Neural crest cell (in vitro differentiated cells): ENCODE results near the gene ASAP3. TPM values are rescaled to one million over a fixed set of nuclear protein-coding genes. Genes with fewer than 3 reads are reported as not detected.

Experiments used
- DNase-seq: peaks from one replicate; pipeline ENCODE4 v3.0.0; 2021; ENCODE audit warnings: low read depth, mixed read lengths, low spot score
- H3K27ac Mint-ChIP-seq: one replicate; pipeline ENCODE4 v1.8.0; 2021; ENCODE audit warnings: mild to moderate bottlenecking, mixed read lengths; ENCODE audit not compliant: unreplicated experiment
- H3K27me3 Mint-ChIP-seq: 2 replicates; pipeline ENCODE4 v1.8.0; 2021; ENCODE audit warnings: low read depth, mild to moderate bottlenecking, mixed read lengths
- H3K36me3 Mint-ChIP-seq: 2 replicates; pipeline ENCODE4 v1.8.0; 2021; ENCODE audit warnings: low read depth, mild to moderate bottlenecking, mixed read lengths
- H3K4me1 Mint-ChIP-seq: 2 replicates; pipeline ENCODE4 v1.8.0; 2021; ENCODE audit warnings: mixed read lengths
- H3K4me3 Mint-ChIP-seq: one replicate; pipeline ENCODE4 v1.8.0; 2021; ENCODE audit warnings: mild to moderate bottlenecking, mixed read lengths
- H3K9me3 Mint-ChIP-seq: 2 replicates; pipeline ENCODE4 v1.8.0; 2021; ENCODE audit warnings: mixed read lengths
- total RNA-seq: library from RNA; stranded (reverse); gene quantifications from 2 replicates; pipeline ENCODE4 v1.2.1, GENCODE V29; 2021
- TF ChIP-seq, protein P1 (sequence below): fragments of 200-600 bp; sonication (generic); conservative IDR thresholded peaks from 2 replicates; pipeline ENCODE4 v1.5.0; 2021; ENCODE audit warnings: antibody characterized with exemption, mild to moderate bottlenecking

Gene ASAP3
- total RNA-seq, 1 donor from 2014 or later = 45.8 TPM

DNA sequence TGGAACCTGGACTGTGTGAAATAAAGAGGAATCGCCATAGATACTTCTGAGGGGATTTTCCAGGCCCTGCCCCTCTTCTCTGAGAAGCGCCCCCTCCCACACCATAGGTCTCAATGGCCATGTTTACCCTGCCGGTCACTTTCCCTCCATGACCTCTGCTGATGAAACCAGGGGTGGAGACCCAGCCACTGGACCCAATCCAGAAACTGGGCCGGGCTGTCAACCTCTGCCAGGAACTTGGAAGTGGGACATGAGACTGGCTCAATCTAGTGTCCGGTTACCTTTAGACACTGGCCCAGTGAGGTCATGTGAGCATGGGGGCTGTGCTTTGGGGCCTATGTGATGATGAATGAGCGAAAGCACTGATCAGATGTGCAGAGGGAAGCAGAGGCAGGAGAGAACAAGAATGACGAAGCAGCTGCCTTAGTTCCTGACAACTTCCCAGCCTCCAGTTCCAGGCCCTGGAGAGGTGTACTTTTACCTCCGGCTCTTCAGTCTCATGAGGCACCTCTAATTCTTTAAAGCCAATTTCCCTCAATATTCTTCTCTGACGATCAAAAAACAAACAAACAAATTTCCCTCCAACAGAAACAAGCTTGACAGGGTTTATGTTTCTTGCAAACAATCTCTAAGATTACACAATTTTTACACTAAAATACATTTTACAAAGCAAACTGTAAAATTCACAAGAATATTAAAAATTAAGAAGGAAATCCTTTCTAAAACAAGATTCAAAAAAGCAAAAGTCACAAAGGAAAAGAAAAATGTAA lies 4.9 kb downstream of the ASAP3 start:
- peaks cover 2% of the 10 kb centered on the region for H3K27me3 Mint-ChIP-seq
- no peak overlapping the region for H3K27ac Mint-ChIP-seq
- DNase-seq = no peak
- TF ChIP-seq, protein P1, sequence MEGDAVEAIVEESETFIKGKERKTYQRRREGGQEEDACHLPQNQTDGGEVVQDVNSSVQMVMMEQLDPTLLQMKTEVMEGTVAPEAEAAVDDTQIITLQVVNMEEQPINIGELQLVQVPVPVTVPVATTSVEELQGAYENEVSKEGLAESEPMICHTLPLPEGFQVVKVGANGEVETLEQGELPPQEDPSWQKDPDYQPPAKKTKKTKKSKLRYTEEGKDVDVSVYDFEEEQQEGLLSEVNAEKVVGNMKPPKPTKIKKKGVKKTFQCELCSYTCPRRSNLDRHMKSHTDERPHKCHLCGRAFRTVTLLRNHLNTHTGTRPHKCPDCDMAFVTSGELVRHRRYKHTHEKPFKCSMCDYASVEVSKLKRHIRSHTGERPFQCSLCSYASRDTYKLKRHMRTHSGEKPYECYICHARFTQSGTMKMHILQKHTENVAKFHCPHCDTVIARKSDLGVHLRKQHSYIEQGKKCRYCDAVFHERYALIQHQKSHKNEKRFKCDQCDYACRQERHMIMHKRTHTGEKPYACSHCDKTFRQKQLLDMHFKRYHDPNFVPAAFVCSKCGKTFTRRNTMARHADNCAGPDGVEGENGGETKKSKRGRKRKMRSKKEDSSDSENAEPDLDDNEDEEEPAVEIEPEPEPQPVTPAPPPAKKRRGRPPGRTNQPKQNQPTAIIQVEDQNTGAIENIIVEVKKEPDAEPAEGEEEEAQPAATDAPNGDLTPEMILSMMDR = no peak
- no peaks in the 10 kb centered on the region for H3K9me3 Mint-ChIP-seq
- peaks cover 39% of the 10 kb centered on the region for H3K4me1 Mint-ChIP-seq
- H3K36me3 Mint-ChIP-seq = no peaks in the 10 kb centered on the region
- no peak overlapping the region for H3K4me3 Mint-ChIP-seq

DNA sequence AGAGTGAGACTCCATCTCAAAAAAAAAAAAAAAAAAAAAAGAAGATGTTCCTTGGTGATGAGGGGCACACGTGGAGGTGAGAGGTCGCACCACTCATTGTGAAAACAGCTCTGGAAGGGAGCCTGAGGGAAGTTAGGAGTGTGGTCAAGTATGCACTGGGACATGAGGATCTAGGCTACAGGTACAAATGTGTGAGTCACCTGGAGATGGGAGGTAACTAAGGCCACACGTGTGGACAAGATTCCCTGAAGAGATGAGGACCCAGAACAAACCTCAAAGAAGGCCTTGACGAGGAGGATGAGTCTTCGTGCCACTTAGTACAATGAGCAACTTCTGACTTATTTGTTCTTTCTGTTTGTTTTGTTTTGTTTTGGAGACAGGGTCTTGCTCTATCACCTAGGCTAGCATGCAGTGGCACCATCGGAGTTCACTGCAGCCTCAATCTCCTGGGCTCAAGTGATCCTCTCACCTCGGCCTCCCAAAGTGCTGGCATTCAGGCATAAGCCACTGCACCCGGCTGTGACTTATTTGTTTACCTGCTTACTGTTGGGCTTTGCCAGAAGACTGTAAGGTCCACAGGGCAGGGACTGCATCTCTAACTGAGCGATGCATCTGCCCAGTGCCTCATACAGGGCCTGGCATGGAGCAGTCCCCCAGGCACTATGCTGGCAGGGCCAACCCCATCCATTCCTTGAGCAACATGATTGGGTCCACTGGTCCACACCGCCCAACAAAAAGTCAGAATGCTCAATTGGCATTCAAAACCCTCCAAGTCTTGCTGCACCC lies 6.4 kb downstream of the ASAP3 start:
- H3K4me1 Mint-ChIP-seq = peaks cover 31% of the 10 kb centered on the region
- DNase-seq = no peak
- H3K27ac Mint-ChIP-seq = peak overlapping the region; percentile 81
- no peaks in the 10 kb centered on the region for H3K9me3 Mint-ChIP-seq
- TF ChIP-seq, protein P1 = no peak
- H3K4me3 Mint-ChIP-seq = no peak overlapping the region
- H3K27me3 Mint-ChIP-seq = no peaks in the 10 kb centered on the region
- H3K36me3 Mint-ChIP-seq = no peaks in the 10 kb centered on the region

DNA sequence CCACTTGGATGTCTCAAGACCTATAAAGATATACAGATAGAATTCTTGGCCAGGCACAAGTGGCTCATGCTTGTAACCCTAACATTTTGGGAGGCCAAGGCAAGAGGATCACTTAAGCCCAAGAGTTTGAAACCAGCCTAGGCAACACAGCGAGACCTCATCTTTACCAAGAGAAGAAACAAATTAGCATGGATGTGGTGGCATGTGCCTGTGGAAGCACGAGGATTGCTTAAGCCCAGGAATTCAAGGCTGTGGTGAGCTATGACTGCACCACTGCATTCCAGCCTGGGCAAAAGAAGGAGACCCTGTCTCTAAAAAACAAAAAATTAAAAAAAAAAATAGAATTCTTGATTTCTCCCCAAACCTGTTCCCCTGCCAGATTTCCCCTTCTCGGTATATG lies 8.3 kb downstream of the ASAP3 start:
- no peaks in the 10 kb centered on the region for H3K36me3 Mint-ChIP-seq
- H3K27me3 Mint-ChIP-seq = no peaks in the 10 kb centered on the region
- H3K27ac Mint-ChIP-seq = no peak overlapping the region
- H3K4me3 Mint-ChIP-seq = no peak overlapping the region
- H3K4me1 Mint-ChIP-seq = peaks cover 18% of the 10 kb centered on the region
- no peak for DNase-seq
- H3K9me3 Mint-ChIP-seq = no peaks in the 10 kb centered on the region
- TF ChIP-seq, protein P1 = no peak

DNA sequence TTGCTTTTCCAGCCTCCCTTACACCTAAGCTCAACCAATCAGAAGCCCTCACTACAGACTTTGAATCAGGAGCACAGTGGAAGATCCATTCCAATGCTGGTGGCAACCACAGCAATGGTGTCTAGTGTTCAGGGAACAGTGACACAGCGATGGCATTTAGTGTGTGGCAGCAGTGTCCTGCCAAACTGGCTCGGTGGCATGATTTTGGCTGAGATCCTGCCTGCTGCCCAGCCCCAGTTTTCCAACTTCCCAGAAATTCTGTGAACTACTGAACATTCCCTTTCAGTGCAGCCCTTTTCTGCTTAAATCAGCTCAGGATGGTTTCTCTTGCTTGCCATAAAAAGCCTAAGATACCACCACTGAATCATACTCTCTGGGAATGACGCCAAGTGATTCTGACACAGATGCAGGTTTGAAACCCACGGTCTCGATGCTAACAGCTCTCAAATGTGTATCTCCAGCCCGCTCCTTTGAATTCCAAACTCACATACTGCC lies 8.8 kb downstream of the ASAP3 start:
- Mint-ChIP-seq H3K27me3 (no peaks in the 10 kb centered on the region), H3K27ac (no peak overlapping the region), H3K4me1 (peaks cover 13% of the 10 kb centered on the region), H3K36me3 (no peaks in the 10 kb centered on the region), H3K9me3 (no peaks in the 10 kb centered on the region), H3K4me3 (no peak overlapping the region)
- TF ChIP-seq, protein P1 = no peak
- DNase-seq = no peak

DNA sequence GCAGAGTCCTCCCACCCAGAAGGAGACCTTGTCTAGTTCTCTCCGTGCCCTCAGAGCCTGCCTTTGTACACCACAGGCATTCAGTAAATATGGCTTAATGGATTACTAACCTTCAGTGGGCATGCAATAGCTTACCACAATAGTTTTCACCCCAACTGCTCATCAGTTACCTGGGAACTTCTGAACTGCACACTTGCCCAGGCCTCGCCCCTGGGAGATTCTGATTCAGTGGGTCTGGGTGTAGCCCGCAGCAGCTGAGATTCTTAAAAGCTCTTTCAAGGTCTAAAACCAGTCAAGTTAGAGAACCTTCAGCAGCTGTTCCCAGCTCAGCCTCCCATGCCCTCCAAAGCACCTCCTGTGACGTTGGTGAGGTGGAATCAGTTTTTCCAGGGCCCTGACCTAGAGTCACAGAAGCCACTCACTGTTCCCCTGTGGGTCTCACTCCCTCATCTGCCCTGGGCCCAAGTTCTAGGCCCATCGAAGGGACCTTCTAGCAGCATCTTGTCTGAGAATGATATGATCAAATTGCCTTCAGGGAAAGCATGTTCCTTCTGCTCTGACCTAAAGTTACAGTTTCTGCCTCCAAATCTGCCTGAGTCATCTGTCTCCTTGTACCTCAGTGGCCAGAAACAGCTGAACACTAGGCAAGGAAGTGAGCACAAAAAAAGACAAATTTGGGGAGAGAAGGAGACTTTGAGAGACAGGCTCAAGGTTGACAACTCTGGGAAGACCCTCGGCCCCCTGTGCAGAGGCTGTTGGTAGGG lies 10.8 kb downstream of the ASAP3 start:
- no peak overlapping the region for H3K27ac Mint-ChIP-seq
- TF ChIP-seq, protein P1 = no peak
- no peaks in the 10 kb centered on the region for H3K9me3 Mint-ChIP-seq
- H3K4me1 Mint-ChIP-seq = peaks cover 5% of the 10 kb centered on the region
- no peak for DNase-seq
- no peak overlapping the region for H3K4me3 Mint-ChIP-seq
- H3K27me3 Mint-ChIP-seq = no peaks in the 10 kb centered on the region
- H3K36me3 Mint-ChIP-seq = no peaks in the 10 kb centered on the region
